22Rv1 (cell line): Measurements from ENCODE around the gene ETS1.

Experiments
- CTCF ChIP-seq: fragments of 450-650 bp; IDR thresholded peaks from 2 replicates; pipeline ENCODE4 v1.5.1; 2017; ENCODE audit warnings: mild to moderate bottlenecking
- ZFX ChIP-seq: fragments of 450-650 bp; IDR thresholded peaks from 2 replicates; pipeline ENCODE4 v1.6.1; 2017; ENCODE audit warnings: antibody characterized with exemption, borderline replicate concordance

GRCh38 chr11:128448981-128449713, 138.2 kb downstream of the ETS1 start:
- TF ChIP-seq CTCF (no peak), ZFX (no peak)
